Progenitor cell of endocrine pancreas (in vitro differentiated cells): ENCODE results near the gene MDH2. TPM values are rescaled to one million over a fixed set of nuclear protein-coding genes. Genes with fewer than 3 reads are reported as not detected.
A peak's percentile ranks its signal among the peaks of the same experiment; 100 is the strongest.

Experiments
- DNase-seq: peaks from one replicate; pipeline ENCODE4 v3.0.0; 2021; ENCODE audit warnings: low spot score; ENCODE audit not compliant: unreplicated experiment
- H3K27ac Mint-ChIP-seq: 2 replicates; pipeline ENCODE4 v1.8.0; 2021; ENCODE audit warnings: mild to moderate bottlenecking, moderate library complexity, mixed read lengths
- H3K27me3 Mint-ChIP-seq: 2 replicates; pipeline ENCODE4 v1.8.0; 2021; ENCODE audit warnings: mixed read lengths
- H3K36me3 Mint-ChIP-seq: 2 replicates; pipeline ENCODE4 v1.8.0; 2022; ENCODE audit warnings: mixed read lengths; ENCODE audit not compliant: insufficient read depth
- H3K4me1 Mint-ChIP-seq: 2 replicates; pipeline ENCODE4 v1.8.0; 2021; ENCODE audit warnings: low read depth, mixed read lengths
- H3K4me3 Mint-ChIP-seq: 2 replicates; pipeline ENCODE4 v1.8.0; 2021; ENCODE audit warnings: low read depth, mild to moderate bottlenecking, moderate library complexity, mixed read lengths
- H3K9me3 Mint-ChIP-seq: 2 replicates; pipeline ENCODE4 v1.8.0; 2021; ENCODE audit warnings: low read depth, mixed read lengths
- total RNA-seq: library from RNA; stranded (reverse); gene quantifications from 2 replicates; pipeline ENCODE4 v1.2.1, GENCODE V29; 2021
- TF ChIP-seq, protein P1 (sequence below): fragments of 200-600 bp; sonication (generic); IDR thresholded peaks from one replicate; pipeline ENCODE4 v1.5.0; 2021; ENCODE audit warnings: antibody characterized with exemption, mild to moderate bottlenecking; ENCODE audit not compliant: unreplicated experiment

MDH2 gene
- total RNA-seq, 1 donor from 2014 or later = 119 TPM

DNA sequence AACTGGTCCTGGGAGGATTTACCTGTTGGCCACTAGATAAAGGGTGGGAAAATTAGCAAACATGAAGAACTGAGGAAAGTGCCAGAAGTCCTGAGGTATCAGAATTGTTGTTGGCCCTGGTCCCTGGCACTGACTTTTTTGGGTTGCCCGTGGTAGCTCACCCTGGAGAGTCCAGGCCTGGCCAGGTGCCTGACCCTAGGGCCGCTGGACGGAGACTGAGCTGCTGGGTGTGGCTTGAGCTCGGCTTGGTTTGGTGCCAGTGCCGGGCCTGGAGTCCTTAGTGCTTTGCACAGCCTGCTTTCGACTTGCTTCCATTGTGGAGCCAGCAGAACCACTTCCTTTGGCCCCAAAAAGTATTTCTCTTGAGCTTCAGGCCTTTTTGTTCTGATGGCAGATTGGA lies 12.9 kb downstream of the MDH2 start:
- no peaks in the 10 kb centered on the region for H3K27me3 Mint-ChIP-seq
- TF ChIP-seq, protein P1, sequence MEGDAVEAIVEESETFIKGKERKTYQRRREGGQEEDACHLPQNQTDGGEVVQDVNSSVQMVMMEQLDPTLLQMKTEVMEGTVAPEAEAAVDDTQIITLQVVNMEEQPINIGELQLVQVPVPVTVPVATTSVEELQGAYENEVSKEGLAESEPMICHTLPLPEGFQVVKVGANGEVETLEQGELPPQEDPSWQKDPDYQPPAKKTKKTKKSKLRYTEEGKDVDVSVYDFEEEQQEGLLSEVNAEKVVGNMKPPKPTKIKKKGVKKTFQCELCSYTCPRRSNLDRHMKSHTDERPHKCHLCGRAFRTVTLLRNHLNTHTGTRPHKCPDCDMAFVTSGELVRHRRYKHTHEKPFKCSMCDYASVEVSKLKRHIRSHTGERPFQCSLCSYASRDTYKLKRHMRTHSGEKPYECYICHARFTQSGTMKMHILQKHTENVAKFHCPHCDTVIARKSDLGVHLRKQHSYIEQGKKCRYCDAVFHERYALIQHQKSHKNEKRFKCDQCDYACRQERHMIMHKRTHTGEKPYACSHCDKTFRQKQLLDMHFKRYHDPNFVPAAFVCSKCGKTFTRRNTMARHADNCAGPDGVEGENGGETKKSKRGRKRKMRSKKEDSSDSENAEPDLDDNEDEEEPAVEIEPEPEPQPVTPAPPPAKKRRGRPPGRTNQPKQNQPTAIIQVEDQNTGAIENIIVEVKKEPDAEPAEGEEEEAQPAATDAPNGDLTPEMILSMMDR = no peak
- H3K36me3 Mint-ChIP-seq = peaks cover 18% of the 10 kb centered on the region
- H3K27ac Mint-ChIP-seq = no peak overlapping the region
- no peaks in the 10 kb centered on the region for H3K4me1 Mint-ChIP-seq
- DNase-seq = no peak
- no peak overlapping the region for H3K4me3 Mint-ChIP-seq
- H3K9me3 Mint-ChIP-seq = no peaks in the 10 kb centered on the region

DNA sequence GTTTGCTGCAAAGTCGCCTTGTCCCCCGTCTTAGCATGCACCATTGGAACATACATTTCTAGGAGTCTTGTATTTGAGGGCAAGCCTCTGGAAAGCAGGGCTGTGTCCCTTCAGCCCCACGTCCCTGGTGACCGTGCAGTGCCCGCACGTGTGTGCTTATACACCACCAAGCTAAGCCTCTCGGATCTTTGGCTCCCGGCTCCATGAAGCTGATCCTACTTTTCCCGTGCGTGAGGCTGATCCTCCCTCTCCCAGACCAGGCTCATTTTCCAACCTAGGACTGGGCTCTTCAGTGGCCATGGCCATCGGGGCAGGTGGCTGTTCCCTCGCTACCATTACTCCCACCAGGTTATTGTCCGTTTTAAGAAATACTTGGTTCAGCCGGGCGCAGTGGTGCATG lies 14.3 kb downstream of the MDH2 start:
- Mint-ChIP-seq H3K4me3 (no peak overlapping the region), H3K4me1 (no peaks in the 10 kb centered on the region), H3K36me3 (peaks cover 24% of the 10 kb centered on the region), H3K27me3 (no peaks in the 10 kb centered on the region), H3K9me3 (no peaks in the 10 kb centered on the region), H3K27ac (no peak overlapping the region)
- DNase-seq = no peak
- TF ChIP-seq, protein P1 = no peak

DNA sequence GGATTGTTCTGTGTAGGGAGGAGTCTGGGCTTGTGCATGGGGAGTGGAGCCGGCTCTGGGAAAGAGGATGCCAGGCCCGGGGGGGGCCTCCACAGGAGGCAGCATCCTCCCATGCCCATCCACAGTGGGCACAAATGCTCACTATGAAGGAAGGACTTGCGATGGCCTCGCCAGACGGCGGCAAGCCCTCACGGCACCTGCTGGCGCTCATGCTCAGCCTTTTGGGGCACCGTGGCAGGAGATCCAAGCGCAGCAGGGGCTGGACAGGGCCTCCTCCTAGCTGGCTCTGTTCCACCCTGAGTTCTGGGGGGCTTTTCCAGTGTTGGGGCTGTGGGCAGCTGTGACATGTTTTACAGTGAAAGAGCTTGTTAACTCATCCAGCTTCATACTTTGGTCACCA lies 15.2 kb downstream of the MDH2 start:
- Mint-ChIP-seq H3K4me1 (no peaks in the 10 kb centered on the region), H3K27me3 (no peaks in the 10 kb centered on the region), H3K27ac (no peak overlapping the region), H3K9me3 (no peaks in the 10 kb centered on the region), H3K36me3 (peaks cover 21% of the 10 kb centered on the region), H3K4me3 (no peak overlapping the region)
- DNase-seq = no peak
- TF ChIP-seq, protein P1 = no peak

DNA sequence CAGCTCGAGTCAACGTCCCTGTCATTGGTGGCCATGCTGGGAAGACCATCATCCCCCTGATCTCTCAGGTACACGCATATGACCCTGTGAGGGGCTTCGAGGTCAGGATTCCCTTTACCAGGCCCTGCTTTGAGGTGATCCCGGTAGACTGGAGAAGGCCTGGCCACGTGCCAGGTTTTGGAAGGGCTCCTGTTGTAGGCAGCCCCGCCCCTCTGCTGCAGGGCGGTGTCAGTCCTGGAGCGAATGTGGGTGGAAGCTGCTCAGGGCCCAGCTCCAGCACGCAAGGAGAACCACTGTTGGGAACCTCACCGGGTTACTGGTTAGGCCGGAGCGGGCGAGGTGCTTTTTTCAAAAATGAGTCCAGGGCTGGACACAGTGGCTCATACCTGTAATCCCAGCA lies 15.6 kb downstream of the MDH2 start:
- H3K27me3 Mint-ChIP-seq = no peaks in the 10 kb centered on the region
- no peaks in the 10 kb centered on the region for H3K9me3 Mint-ChIP-seq
- DNase-seq = no peak
- TF ChIP-seq, protein P1 = no peak
- H3K27ac Mint-ChIP-seq = no peak overlapping the region
- H3K4me1 Mint-ChIP-seq = no peaks in the 10 kb centered on the region
- H3K4me3 Mint-ChIP-seq = no peak overlapping the region
- peaks cover 19% of the 10 kb centered on the region for H3K36me3 Mint-ChIP-seq

DNA sequence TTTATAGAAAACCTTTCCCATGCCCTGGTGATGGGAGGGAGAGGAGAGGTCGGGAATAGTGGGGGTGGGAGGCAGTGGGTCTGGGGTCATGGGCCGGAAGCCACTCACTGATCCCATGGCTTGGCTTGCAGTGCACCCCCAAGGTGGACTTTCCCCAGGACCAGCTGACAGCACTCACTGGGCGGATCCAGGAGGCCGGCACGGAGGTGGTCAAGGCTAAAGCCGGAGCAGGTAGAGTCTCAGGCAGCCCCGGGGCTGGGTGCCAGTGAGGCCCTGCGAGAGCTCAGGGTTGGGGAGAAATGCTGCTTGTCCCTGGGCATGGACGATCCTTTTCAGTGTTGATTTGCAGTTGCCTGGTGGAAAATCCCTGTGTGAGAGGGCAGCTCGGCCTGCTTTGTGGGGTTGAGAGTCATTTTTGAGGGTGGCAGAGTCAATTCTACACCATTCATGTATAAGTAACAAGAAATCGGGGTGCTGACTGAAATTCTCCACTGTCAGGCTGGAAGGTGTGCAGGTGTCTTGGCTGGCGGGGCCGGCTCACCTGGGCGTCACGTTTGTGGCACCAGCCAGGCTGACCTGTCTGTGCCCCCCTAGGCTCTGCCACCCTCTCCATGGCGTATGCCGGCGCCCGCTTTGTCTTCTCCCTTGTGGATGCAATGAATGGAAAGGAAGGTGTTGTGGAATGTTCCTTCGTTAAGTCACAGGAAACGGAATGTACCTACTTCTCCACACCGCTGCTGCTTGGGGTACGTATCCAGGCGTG lies 16.5 kb downstream of the MDH2 start:
- Mint-ChIP-seq H3K4me1 (no peaks in the 10 kb centered on the region), H3K27ac (peak overlapping the region; percentile 76), H3K36me3 (peaks cover 17% of the 10 kb centered on the region), H3K27me3 (no peaks in the 10 kb centered on the region), H3K9me3 (no peaks in the 10 kb centered on the region), H3K4me3 (no peak overlapping the region)
- DNase-seq = no peak
- TF ChIP-seq, protein P1 = no peak
